H9 (cell line): ENCODE data around the gene CCND2. TPM values are rescaled to one million over a fixed set of nuclear protein-coding genes. Genes with fewer than 3 reads are reported as not detected.

Experiments
- DNase-seq: peaks from one replicate; pipeline ENCODE4 v3.0.0-alpha.2; 2017
- H2AFZ ChIP-seq: one replicate; pipeline ENCODE4 v1.6.1; 2013; ENCODE audit warnings: mild to moderate bottlenecking, low read length, control low read depth, moderate library complexity
- H2AK5ac ChIP-seq: 2 replicates; pipeline ENCODE4 v1.6.1; 2013; ENCODE audit warnings: low read length, control low read depth, mixed read lengths; ENCODE audit not compliant: insufficient read length
- H2BK120ac ChIP-seq: one replicate; pipeline ENCODE4 v1.6.1; 2013; ENCODE audit warnings: low read depth, mild to moderate bottlenecking, low read length, control low read depth, inconsistent platforms; ENCODE audit not compliant: poor library complexity, severe bottlenecking
- H2BK12ac ChIP-seq: 2 replicates; pipeline ENCODE4 v1.6.1; 2013; ENCODE audit warnings: low read length, control low read depth, mixed read lengths, low read depth; ENCODE audit not compliant: insufficient read length
- H2BK15ac ChIP-seq: 2 replicates; pipeline ENCODE4 v1.6.1; 2013; ENCODE audit warnings: low read depth, low read length, control low read depth
- H2BK20ac ChIP-seq: one replicate; pipeline ENCODE4 v1.6.1; 2013; ENCODE audit warnings: low read depth, mild to moderate bottlenecking, low read length, control low read depth, inconsistent platforms; ENCODE audit not compliant: poor library complexity, severe bottlenecking
- H2BK5ac ChIP-seq: 2 replicates; pipeline ENCODE4 v1.6.1; 2013; ENCODE audit warnings: low read length, control low read depth, mixed read lengths; ENCODE audit not compliant: insufficient read length
- H3K14ac ChIP-seq: 2 replicates; pipeline ENCODE4 v1.6.1; 2013; ENCODE audit warnings: low read length, control low read depth; ENCODE audit not compliant: insufficient read depth
- H3K18ac ChIP-seq: 2 replicates; pipeline ENCODE4 v1.6.1; 2013; ENCODE audit warnings: low read depth, mild to moderate bottlenecking, mixed read lengths, low read length, control low read depth; ENCODE audit not compliant: insufficient read length
- H3K23ac ChIP-seq: 2 replicates; pipeline ENCODE4 v1.6.1; 2013; ENCODE audit warnings: low read length, control low read depth, mixed read lengths, low read depth; ENCODE audit not compliant: insufficient read length
- H3K23me2 ChIP-seq: 2 replicates; pipeline ENCODE4 v1.6.1; 2013; ENCODE audit warnings: low read depth, mild to moderate bottlenecking, mixed read lengths, low read length, control low read depth; ENCODE audit not compliant: insufficient read length, poor library complexity, severe bottlenecking
- H3K27ac ChIP-seq: 2 replicates; pipeline ENCODE4 v1.5.1; 2013; ENCODE audit warnings: low read length, control low read depth, mixed read lengths, low read depth; ENCODE audit not compliant: insufficient read length
- H3K27me3 ChIP-seq: 2 replicates; pipeline ENCODE4 v1.6.1; 2013; ENCODE audit warnings: low read length, control low read depth, inconsistent platforms; ENCODE audit not compliant: insufficient read depth
- H3K4ac ChIP-seq: 2 replicates; pipeline ENCODE4 v1.6.1; 2013; ENCODE audit warnings: low read depth, mild to moderate bottlenecking, control low read depth, inconsistent platforms, low read length, moderate library complexity
- H3K4me1 ChIP-seq: 2 replicates; pipeline ENCODE4 v1.6.1; 2013; ENCODE audit warnings: low read length, control low read depth, inconsistent platforms; ENCODE audit not compliant: insufficient read depth
- H3K4me2 ChIP-seq: 2 replicates; pipeline ENCODE4 v1.6.1; 2013; ENCODE audit warnings: low read length, control low read depth, mixed read lengths; ENCODE audit not compliant: insufficient read length, insufficient read depth
- H3K56ac ChIP-seq: 2 replicates; pipeline ENCODE4 v1.6.1; 2013; ENCODE audit warnings: low read depth, mild to moderate bottlenecking, mixed read lengths, low read length, control low read depth; ENCODE audit not compliant: insufficient read length
- H3K79me1 ChIP-seq: 2 replicates; pipeline ENCODE4 v1.6.1; 2013; ENCODE audit warnings: low read depth, mild to moderate bottlenecking, moderate library complexity, low read length, control low read depth, inconsistent platforms; ENCODE audit not compliant: insufficient read depth, poor library complexity, severe bottlenecking
- H3K79me2 ChIP-seq: 2 replicates; pipeline ENCODE4 v1.6.1; 2013; ENCODE audit warnings: low read length, control low read depth, inconsistent platforms; ENCODE audit not compliant: insufficient read depth
- H3K9ac ChIP-seq: 2 replicates; pipeline ENCODE4 v1.6.1; 2013; ENCODE audit warnings: low read length, control low read depth, mixed read lengths; ENCODE audit not compliant: insufficient read length; ENCODE audit errors: extremely low read depth
- H3K9me3 ChIP-seq: one replicate; pipeline ENCODE4 v1.6.1; 2013; ENCODE audit warnings: low read depth, low read length, inconsistent platforms; ENCODE audit not compliant: control insufficient read depth
- H3T11ph ChIP-seq: one replicate; pipeline ENCODE4 v1.6.1; 2013; ENCODE audit warnings: mild to moderate bottlenecking, low read length, control low read depth, inconsistent platforms
- H4K20me1 ChIP-seq: one replicate; pipeline ENCODE4 v1.6.1; 2013; ENCODE audit not compliant: control insufficient read depth, insufficient read length, insufficient read depth
- H4K5ac ChIP-seq: 2 replicates; pipeline ENCODE4 v1.6.1; 2013; ENCODE audit warnings: low read depth, mild to moderate bottlenecking, mixed read lengths, low read length, control low read depth; ENCODE audit not compliant: insufficient read length
- H4K8ac ChIP-seq: replicated peaks from 2 replicates; pipeline ENCODE4 v1.6.1; 2013; ENCODE audit warnings: low read length, control low read depth, mixed read lengths, low read depth; ENCODE audit not compliant: insufficient read length
- H4K91ac ChIP-seq: 2 replicates; pipeline ENCODE4 v1.6.1; 2013; ENCODE audit warnings: low read depth, mild to moderate bottlenecking, moderate library complexity, mixed read lengths, low read length, control low read depth; ENCODE audit not compliant: insufficient read length
- H3K27ac Mint-ChIP-seq, 3 experiments: 2 replicates in 2 of 3; 3 replicates in 1 of 3; pipeline ENCODE4 v1.8.0; 2020 to 2021; ENCODE audit warnings: mixed read lengths in 3 of 3, mild to moderate bottlenecking in 1 of 3, moderate library complexity in 1 of 3
- H3K27me3 Mint-ChIP-seq: 2 replicates; pipeline ENCODE4 v1.8.0; 2021; ENCODE audit warnings: low read depth, mild to moderate bottlenecking, moderate library complexity, mixed read lengths
- H3K36me3 Mint-ChIP-seq, 3 experiments: 2 replicates in 2 of 3; 3 replicates in 1 of 3; pipeline ENCODE4 v1.8.0; 2020 to 2021; ENCODE audit warnings: low read depth in 3 of 3, mixed read lengths in 3 of 3; ENCODE audit not compliant: insufficient read depth in 1 of 3
- H3K4me1 Mint-ChIP-seq, 2 experiments: 2 replicates each; pipeline ENCODE4 v1.8.0; 2020; ENCODE audit warnings: mixed read lengths in 2 of 2
- H3K4me3 Mint-ChIP-seq, 2 experiments: 2 replicates in 1 of 2; 3 replicates in 1 of 2; pipeline ENCODE4 v1.8.0; 2020 to 2021; ENCODE audit warnings: mild to moderate bottlenecking in 2 of 2, mixed read lengths in 2 of 2, moderate library complexity in 1 of 2
- H3K9me3 Mint-ChIP-seq, 2 experiments: 2 replicates in 1 of 2; 3 replicates in 1 of 2; pipeline ENCODE4 v1.8.0; 2020; ENCODE audit warnings: mild to moderate bottlenecking in 2 of 2, mixed read lengths in 2 of 2, moderate library complexity in 1 of 2
- WGBS: extraction: QIAGEN DNeasy Blood & Tissue Kit; methylation state at CpG from one replicate; pipeline ENCODE4 v1.1.7; 2013; ENCODE audit warnings: missing lambda C conversion rate, low lambda C conversion rate, mixed read lengths; ENCODE audit not compliant: insufficient read length; ENCODE audit errors: extremely low coverage; 5-methylcytosine and 5-hydroxymethylcytosine counted together
- total RNA-seq: library from RNA; stranded (reverse); gene quantifications from 2 replicates; pipeline ENCODE4 v1.2.1, GENCODE V29; 2021
- TF ChIP-seq, protein P1 (sequence below): fragments of 200-600 bp; sonication (generic); conservative IDR thresholded peaks from 3 replicates; pipeline ENCODE4 v1.8.0; 2021; ENCODE audit warnings: antibody characterized with exemption, mild to moderate bottlenecking

The CCND2 gene
- total RNA-seq, 1 experiment from 2014 or later, result 104 TPM

DNA sequence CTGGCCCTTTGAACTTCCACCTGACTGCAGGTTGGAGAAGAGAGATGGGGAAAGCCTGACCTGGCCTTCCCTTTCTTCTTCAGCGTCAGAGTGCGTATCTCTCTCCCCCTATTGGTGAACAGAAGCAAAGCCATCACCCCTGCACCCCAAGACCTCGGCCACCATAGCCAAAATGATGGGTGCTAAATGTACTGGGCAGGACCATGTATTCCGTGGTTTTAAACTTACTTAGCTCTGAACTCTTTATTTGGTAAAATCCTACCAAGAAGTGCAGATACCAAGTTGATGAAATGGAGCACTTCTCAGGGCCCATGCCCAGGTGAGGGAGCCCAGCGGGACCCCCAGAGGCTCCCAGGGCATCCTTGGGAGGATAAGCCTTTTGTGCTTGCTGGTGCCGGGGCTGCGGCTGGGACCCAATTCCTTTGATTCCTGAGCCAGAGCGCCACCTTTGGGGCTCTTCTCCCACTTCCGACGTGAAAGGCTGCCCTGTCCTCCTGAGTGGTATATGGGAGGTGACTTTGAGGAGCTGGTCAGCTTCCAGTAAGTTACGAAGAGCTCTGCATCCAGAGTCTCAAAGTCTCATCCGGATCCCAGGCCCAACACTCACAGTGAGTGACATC lies 9.4 kb downstream of the CCND2 start:
- WGBS, result no CpG with 5 or more reads among the region's 12 CpGs
- peaks cover 85 to 98% (median 96%) of the 10 kb centered on the region in 3 experiments for H3K36me3 Mint-ChIP-seq

More for the DNA sequence above, 9.4 kb downstream of the CCND2 start:
- peak; percentile 62 for DNase-seq
- Histone ChIP-seq H3K23ac (no peak overlapping the region), H2BK20ac (no peak overlapping the region), H3K27ac (no peak overlapping the region), H3K4me2 (no peak overlapping the region), H3K9me3 (no peaks in the 10 kb centered on the region), H3K4ac (no peak overlapping the region), H4K8ac (no peak overlapping the region), H3K14ac (no peak overlapping the region), H3T11ph (no peak overlapping the region), H3K9ac (no peak overlapping the region), H4K91ac (no peak overlapping the region), H2AK5ac (no peak overlapping the region), H4K20me1 (peaks cover 2% of the 10 kb centered on the region), H3K56ac (no peak overlapping the region), H2BK120ac (no peak overlapping the region), H2BK5ac (no peak overlapping the region), H2BK15ac (no peak overlapping the region), H2AFZ (no peak overlapping the region), H3K79me2 (peaks cover 12% of the 10 kb centered on the region), H3K27me3 (no peaks in the 10 kb centered on the region), H3K18ac (no peak overlapping the region), H3K4me1 (peaks cover 3% of the 10 kb centered on the region; the same call in 1 of the 2 replicates), H2BK12ac (no peak overlapping the region), H3K79me1 (peaks cover 13% of the 10 kb centered on the region), H3K23me2 (no peaks in the 10 kb centered on the region), H4K5ac (no peak overlapping the region)
- peaks cover 14 to 20% of the 10 kb centered on the region in 2 experiments for H3K4me1 Mint-ChIP-seq
- peak overlapping the region in 1 of 3 experiments; percentile 39; a peak in 1 of 7 replicates for H3K27ac Mint-ChIP-seq
- TF ChIP-seq, protein P1, sequence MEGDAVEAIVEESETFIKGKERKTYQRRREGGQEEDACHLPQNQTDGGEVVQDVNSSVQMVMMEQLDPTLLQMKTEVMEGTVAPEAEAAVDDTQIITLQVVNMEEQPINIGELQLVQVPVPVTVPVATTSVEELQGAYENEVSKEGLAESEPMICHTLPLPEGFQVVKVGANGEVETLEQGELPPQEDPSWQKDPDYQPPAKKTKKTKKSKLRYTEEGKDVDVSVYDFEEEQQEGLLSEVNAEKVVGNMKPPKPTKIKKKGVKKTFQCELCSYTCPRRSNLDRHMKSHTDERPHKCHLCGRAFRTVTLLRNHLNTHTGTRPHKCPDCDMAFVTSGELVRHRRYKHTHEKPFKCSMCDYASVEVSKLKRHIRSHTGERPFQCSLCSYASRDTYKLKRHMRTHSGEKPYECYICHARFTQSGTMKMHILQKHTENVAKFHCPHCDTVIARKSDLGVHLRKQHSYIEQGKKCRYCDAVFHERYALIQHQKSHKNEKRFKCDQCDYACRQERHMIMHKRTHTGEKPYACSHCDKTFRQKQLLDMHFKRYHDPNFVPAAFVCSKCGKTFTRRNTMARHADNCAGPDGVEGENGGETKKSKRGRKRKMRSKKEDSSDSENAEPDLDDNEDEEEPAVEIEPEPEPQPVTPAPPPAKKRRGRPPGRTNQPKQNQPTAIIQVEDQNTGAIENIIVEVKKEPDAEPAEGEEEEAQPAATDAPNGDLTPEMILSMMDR, result peak; percentile 42; the same call in 1 of the 3 replicates
- no peaks in the 10 kb centered on the region; a peak in 1 of 5 replicates for H3K9me3 Mint-ChIP-seq
- H3K4me3 Mint-ChIP-seq, result no peak overlapping the region
- no peaks in the 10 kb centered on the region for H3K27me3 Mint-ChIP-seq
